GM12865 (cell line): ENCODE data around the gene SORBS1.

ENCODE experiments used
- DNase-seq: peaks from one replicate; pipeline ENCODE4 v3.0.0; 2010; ENCODE audit warnings: low read depth
- H3K4me3 ChIP-seq: 2 replicates; pipeline ENCODE4 v1.5.1; 2011; ENCODE audit warnings: mild to moderate bottlenecking, low read depth, low read length, control low read depth
- TF ChIP-seq, protein P1 (sequence below): IDR thresholded peaks from 2 replicates; pipeline ENCODE4 v1.5.1; 2011; ENCODE audit warnings: low read length, control low read depth, low read depth, inconsistent platforms; ENCODE audit not compliant: insufficient read depth; ENCODE audit errors: missing control alignments

The SORBS1 gene

GRCh38 chr10:95511314-95511713, 49.9 kb downstream of the SORBS1 start:
- no peak for DNase-seq
- no peak overlapping the region for H3K4me3 ChIP-seq
- TF ChIP-seq, protein P1, sequence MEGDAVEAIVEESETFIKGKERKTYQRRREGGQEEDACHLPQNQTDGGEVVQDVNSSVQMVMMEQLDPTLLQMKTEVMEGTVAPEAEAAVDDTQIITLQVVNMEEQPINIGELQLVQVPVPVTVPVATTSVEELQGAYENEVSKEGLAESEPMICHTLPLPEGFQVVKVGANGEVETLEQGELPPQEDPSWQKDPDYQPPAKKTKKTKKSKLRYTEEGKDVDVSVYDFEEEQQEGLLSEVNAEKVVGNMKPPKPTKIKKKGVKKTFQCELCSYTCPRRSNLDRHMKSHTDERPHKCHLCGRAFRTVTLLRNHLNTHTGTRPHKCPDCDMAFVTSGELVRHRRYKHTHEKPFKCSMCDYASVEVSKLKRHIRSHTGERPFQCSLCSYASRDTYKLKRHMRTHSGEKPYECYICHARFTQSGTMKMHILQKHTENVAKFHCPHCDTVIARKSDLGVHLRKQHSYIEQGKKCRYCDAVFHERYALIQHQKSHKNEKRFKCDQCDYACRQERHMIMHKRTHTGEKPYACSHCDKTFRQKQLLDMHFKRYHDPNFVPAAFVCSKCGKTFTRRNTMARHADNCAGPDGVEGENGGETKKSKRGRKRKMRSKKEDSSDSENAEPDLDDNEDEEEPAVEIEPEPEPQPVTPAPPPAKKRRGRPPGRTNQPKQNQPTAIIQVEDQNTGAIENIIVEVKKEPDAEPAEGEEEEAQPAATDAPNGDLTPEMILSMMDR: no peak

GRCh38 chr10:95509251-95509650, 51.9 kb downstream of the SORBS1 start:
- no peak overlapping the region for H3K4me3 ChIP-seq
- DNase-seq: no peak
- TF ChIP-seq, protein P1: no peak

DNA sequence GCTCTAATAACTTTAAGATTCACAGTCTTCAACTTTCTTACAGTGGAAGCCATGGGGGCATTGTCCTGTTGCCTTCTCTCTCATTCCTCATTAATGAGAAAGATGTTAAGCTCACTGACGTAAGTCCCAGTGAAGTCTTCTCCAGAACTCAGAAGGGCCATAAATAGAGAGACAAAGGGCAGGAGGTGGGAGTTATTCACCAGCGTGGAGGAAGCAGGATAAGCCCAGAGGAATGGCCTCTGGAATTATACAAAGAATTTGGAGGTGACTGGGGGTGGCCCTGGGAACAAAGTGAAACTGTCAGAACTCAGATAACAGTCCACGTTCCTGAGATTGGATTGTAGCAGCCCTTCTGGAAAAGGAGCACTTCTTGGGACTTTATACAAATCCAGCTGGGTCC, 52.4 kb downstream of the SORBS1 start:
- TF ChIP-seq, protein P1: no peak
- DNase-seq: no peak
- H3K4me3 ChIP-seq: no peak overlapping the region

DNA sequence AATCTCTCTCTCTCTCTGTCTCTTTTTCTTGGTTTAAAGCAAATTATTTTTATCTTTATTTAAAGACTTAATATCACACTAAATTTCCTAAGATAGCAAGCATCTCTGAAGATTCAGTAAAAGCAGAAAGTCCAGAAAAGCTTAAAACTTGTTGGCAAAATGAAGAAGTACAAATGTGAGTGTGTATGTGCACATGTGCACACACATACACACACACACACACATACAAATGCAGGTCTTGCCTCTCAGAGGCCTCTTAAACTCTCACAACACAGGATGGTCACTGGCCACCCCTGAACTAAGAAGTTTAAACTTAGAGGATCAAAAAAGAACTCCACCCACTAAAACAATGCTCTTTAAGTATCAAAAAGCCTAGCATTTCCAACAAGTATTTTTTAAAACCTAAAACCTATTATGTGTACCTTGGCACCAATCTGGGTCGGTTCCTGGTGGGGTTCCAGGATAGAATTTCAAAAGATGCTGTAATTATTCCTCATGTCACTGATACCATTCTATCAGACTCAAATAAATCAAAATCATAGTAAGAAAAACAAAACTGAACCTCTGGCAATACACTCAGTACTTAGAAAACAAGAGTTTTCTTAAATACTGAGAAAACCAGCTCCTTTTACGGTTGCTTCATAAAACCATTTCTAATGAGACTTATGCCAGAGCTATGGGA, 55.0 kb downstream of the SORBS1 start:
- H3K4me3 ChIP-seq: no peak overlapping the region
- TF ChIP-seq, protein P1: no peak
- DNase-seq: no peak

GRCh38 chr10:95505641-95506040, 55.5 kb downstream of the SORBS1 start:
- TF ChIP-seq, protein P1: no peak
- H3K4me3 ChIP-seq: no peak overlapping the region
- no peak for DNase-seq

DNA sequence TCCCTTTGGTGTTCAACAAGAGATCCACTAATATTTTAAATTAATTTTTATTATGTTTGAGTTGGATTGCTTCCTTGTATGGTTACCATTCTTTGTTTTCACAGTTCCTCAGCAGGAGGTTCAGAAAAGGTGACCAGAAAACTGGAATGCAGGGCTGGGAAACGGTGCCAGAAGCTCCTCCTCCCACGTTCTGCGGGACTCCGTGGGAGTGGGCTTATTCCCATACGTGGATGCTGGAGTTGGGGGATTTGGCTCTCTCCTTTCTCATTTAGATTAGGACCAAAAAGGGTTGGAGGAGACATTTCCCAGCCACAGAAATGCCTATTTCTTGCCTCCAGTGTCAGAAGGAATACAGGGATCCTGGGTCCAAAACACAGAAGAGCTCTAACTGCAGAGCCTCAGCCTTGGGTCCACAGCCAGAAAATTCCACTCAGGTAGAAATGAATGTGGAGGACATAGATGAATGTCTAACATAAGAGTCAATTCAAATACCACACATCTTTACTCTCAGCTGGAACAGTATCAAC, 56.0 kb downstream of the SORBS1 start:
- no peak overlapping the region for H3K4me3 ChIP-seq
- TF ChIP-seq, protein P1: no peak
- DNase-seq: no peak

DNA sequence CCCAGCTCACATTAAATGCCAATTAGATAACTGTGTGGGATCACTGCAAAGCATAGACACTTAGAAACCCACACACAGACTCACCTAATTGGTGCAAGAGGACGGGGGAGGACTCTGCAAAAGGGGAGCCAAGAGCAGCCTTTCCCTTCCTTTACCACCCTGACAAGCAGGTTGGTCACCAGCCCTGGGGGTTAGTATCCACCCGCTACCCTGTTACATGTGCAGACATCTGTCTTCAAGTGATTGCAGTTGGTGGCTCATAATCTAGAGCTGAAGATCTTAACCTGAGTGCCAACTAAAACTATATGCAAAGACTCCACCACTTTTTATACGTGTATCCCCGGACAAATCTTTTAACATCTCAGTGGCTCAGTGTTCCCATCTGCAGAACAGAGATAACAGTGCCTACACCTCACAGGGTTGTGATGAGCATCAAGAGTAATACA, 56.9 kb downstream of the SORBS1 start:
- TF ChIP-seq, protein P1: no peak
- DNase-seq: no peak

More for the DNA sequence above, 56.9 kb downstream of the SORBS1 start:
- H3K4me3 ChIP-seq: no peak overlapping the region
